IMR-90 (cell line): ENCODE measurements around the gene FGFR4. TPM values are rescaled to one million over a fixed set of nuclear protein-coding genes. Genes with fewer than 3 reads are reported as not detected.

Source experiments
- ATAC-seq: fragments of 200-7000 bp; cut with Tn5 transposase; 2 replicates; pipeline ENCODE4 v1.9.1; 2020; ENCODE audit warnings: low read depth, mild to moderate bottlenecking, moderate library complexity
- BruUV-seq: library from RNA; stranded (reverse); fragments of 400-500 nt; replicated peaks from 2 replicates; lab custom pipeline; 2021; lab: Mats Ljungman, UMichigan
- CTCF ChIA-PET: fragments of 300-600 bp; formaldehyde crosslinking; extraction: SDS; loops from one replicate; lab custom pipeline; 2021; ENCODE audit warnings: antibody characterized with exemption; lab: Yijun Ruan, JAX
- POLR2A ChIA-PET: fragments of 300-600 bp; sonication (Branson Sonifier 250); formaldehyde crosslinking; loops from one replicate; lab custom pipeline; 2022; ENCODE audit warnings: antibody characterized with exemption; ENCODE audit not compliant: unreplicated experiment; lab: Charles Lee
- DNase-seq: peaks from one replicate; pipeline ENCODE4 v3.0.0; 2013
- H2AFZ ChIP-seq: replicated peaks from 2 replicates; pipeline ENCODE3; 2013; ENCODE audit warnings: low read length, mild to moderate bottlenecking; ENCODE audit not compliant: poor library complexity
- H2AK5ac ChIP-seq: 2 replicates; pipeline ENCODE4 v1.6.1; 2013; ENCODE audit warnings: low read depth, low read length, inconsistent platforms
- H2AK9ac ChIP-seq: replicated peaks from 2 replicates; pipeline ENCODE3; 2013; ENCODE audit warnings: mild to moderate bottlenecking, low read depth, low read length, moderate library complexity; ENCODE audit not compliant: poor library complexity
- H2BK120ac ChIP-seq: 2 replicates; pipeline ENCODE4 v1.6.1; 2013; ENCODE audit warnings: low read depth, low read length, inconsistent platforms
- H2BK15ac ChIP-seq: 3 replicates; pipeline ENCODE4 v1.6.1; 2013; ENCODE audit warnings: low read depth, low read length, inconsistent platforms
- H2BK20ac ChIP-seq: 2 replicates; pipeline ENCODE4 v1.6.1; 2013; ENCODE audit warnings: low read depth, mild to moderate bottlenecking, inconsistent platforms, low read length, moderate library complexity
- H2BK5ac ChIP-seq: 2 replicates; pipeline ENCODE4 v1.6.1; 2013; ENCODE audit warnings: mild to moderate bottlenecking, low read depth, low read length, inconsistent platforms; ENCODE audit not compliant: poor library complexity, severe bottlenecking
- H3K14ac ChIP-seq: replicated peaks from 2 replicates; pipeline ENCODE4 v1.6.1; 2013; ENCODE audit warnings: low read depth, low read length, inconsistent platforms
- H3K18ac ChIP-seq: 2 replicates; pipeline ENCODE4 v1.6.1; 2013; ENCODE audit warnings: low read depth, low read length, control low read depth
- H3K23ac ChIP-seq: 2 replicates; pipeline ENCODE4 v1.6.1; 2013; ENCODE audit warnings: low read depth, low read length, inconsistent platforms
- H3K27ac ChIP-seq: 2 replicates; pipeline ENCODE4 v1.5.1; 2013; ENCODE audit warnings: mild to moderate bottlenecking, control low read depth, low read length; ENCODE audit not compliant: insufficient read depth
- H3K27me3 ChIP-seq: 2 replicates; pipeline ENCODE4 v1.6.1; 2013; ENCODE audit warnings: low read length; ENCODE audit not compliant: control insufficient read depth, insufficient read depth
- H3K36me3 ChIP-seq: 2 replicates; pipeline ENCODE4 v1.6.1; 2013; ENCODE audit warnings: low read length, mixed read lengths; ENCODE audit not compliant: control insufficient read depth, insufficient read depth
- H3K4ac ChIP-seq: 2 replicates; pipeline ENCODE4 v1.6.1; 2013; ENCODE audit warnings: low read depth, low read length, inconsistent platforms
- H3K4me1 ChIP-seq: 2 replicates; pipeline ENCODE4 v1.6.1; 2013; ENCODE audit warnings: low read length, mixed read lengths; ENCODE audit not compliant: control insufficient read depth, insufficient read depth
- H3K4me2 ChIP-seq: 2 replicates; pipeline ENCODE4 v1.6.1; 2013; ENCODE audit warnings: low read depth, mild to moderate bottlenecking, control low read depth, low read length, moderate library complexity
- H3K4me3 ChIP-seq: 2 replicates; pipeline ENCODE4 v1.5.1; 2013; ENCODE audit warnings: low read depth, mild to moderate bottlenecking, control low read depth, low read length, moderate library complexity; ENCODE audit not compliant: insufficient read depth
- H3K56ac ChIP-seq: 2 replicates; pipeline ENCODE4 v1.6.1; 2013; ENCODE audit warnings: low read length, inconsistent platforms; ENCODE audit not compliant: insufficient read depth; ENCODE audit errors: extremely low read depth
- H3K79me1 ChIP-seq, 2 experiments: 2 replicates each; pipeline ENCODE4 v1.6.1; 2013; ENCODE audit warnings: low read length in 2 of 2, inconsistent platforms in 1 of 2, low read depth in 1 of 2
- H3K9ac ChIP-seq: 2 replicates; pipeline ENCODE4 v1.6.1; 2013; ENCODE audit warnings: low read depth, low read length, control low read depth
- H3K9me1 ChIP-seq: 2 replicates; pipeline ENCODE4 v1.6.1; 2013; ENCODE audit warnings: low read length, inconsistent platforms; ENCODE audit not compliant: insufficient read depth
- H3K9me3 ChIP-seq: 2 replicates; pipeline ENCODE4 v1.6.1; 2013; ENCODE audit warnings: low read length; ENCODE audit not compliant: control insufficient read depth, insufficient read depth
- H4K20me1 ChIP-seq: 2 replicates; pipeline ENCODE4 v1.6.1; 2013; ENCODE audit warnings: low read length, inconsistent platforms; ENCODE audit not compliant: insufficient read depth
- H4K5ac ChIP-seq: 2 replicates; pipeline ENCODE4 v1.6.1; 2013; ENCODE audit warnings: mild to moderate bottlenecking, low read depth, low read length, control low read depth
- H4K8ac ChIP-seq, 2 experiments: 2 replicates each; pipeline ENCODE4 v1.6.1; 2013; ENCODE audit warnings: low read depth in 2 of 2, low read length in 2 of 2, control low read depth in 1 of 2, inconsistent platforms in 1 of 2
- H4K91ac ChIP-seq: 2 replicates; pipeline ENCODE4 v1.6.1; 2013; ENCODE audit warnings: low read depth, low read length, inconsistent platforms; ENCODE audit not compliant: insufficient read depth
- WGBS, 2 experiments: methylation state at CpG; one replicate each; pipeline versions ENCODE4 v1.1.5 to v1.1.7; 2013; ENCODE audit warnings: missing lambda C conversion rate in 2 of 2; ENCODE audit not compliant: insufficient read length in 1 of 2; ENCODE audit errors: extremely low coverage in 2 of 2; 5-methylcytosine and 5-hydroxymethylcytosine counted together
- dilution Hi-C: fragments of 300-500 bp; cut with HindIII; formaldehyde crosslinking; loops from one replicate; pipeline ENCODE4 v1.14.3; 2018; ENCODE audit warnings: low sequenced_read_pairs; ENCODE audit not compliant: unreplicated experiment
- in situ Hi-C: fragments of 300-500 bp; cut with MboI; formaldehyde crosslinking; loops from 3 replicates; pipeline ENCODE4 v1.14.3; 2019; ENCODE audit warnings: low sequenced_read_pairs, inconsistent platforms, mixed read lengths
- intact Hi-C: fragments of 100-400 bp; cut with micrococcal nuclease; formaldehyde crosslinking; loops from 2 replicates; pipeline ENCODE4 v1.10.0; 2022
- polyA plus RNA-seq, 3 experiments: library from polyadenylated mRNA; depleted of rRNA; stranded (reverse); fragments of >200 nt; gene quantifications; 2 replicates each; pipeline ENCODE4 v1.2.3, GENCODE V29; 2012; ENCODE audit warnings: low replicate concordance in 1 of 3
- total RNA-seq: library from RNA; depleted of rRNA; stranded (reverse); fragments of >200 nt; gene quantifications from 2 replicates; pipeline ENCODE4 v1.2.3, GENCODE V29; 2012
- TF ChIP-seq, protein P1 (sequence below): conservative IDR thresholded peaks from 2 replicates; pipeline ENCODE4 v1.5.1; 2012; ENCODE audit warnings: mild to moderate bottlenecking, low read depth, low read length, improper control_type of control experiment
- TF ChIP-seq, protein P2 (sequence below): fragments of 150-350 bp; IDR thresholded peaks from 2 replicates; pipeline ENCODE4 v1.6.1; 2017; ENCODE audit warnings: mild to moderate bottlenecking, antibody characterized with exemption, low read length, low read depth

Gene FGFR4
- total and polyA plus RNA-seq, 2 of the 4 experiments (the other 2 are of a cell fraction) = 0.90 to 2.4 TPM

DNA sequence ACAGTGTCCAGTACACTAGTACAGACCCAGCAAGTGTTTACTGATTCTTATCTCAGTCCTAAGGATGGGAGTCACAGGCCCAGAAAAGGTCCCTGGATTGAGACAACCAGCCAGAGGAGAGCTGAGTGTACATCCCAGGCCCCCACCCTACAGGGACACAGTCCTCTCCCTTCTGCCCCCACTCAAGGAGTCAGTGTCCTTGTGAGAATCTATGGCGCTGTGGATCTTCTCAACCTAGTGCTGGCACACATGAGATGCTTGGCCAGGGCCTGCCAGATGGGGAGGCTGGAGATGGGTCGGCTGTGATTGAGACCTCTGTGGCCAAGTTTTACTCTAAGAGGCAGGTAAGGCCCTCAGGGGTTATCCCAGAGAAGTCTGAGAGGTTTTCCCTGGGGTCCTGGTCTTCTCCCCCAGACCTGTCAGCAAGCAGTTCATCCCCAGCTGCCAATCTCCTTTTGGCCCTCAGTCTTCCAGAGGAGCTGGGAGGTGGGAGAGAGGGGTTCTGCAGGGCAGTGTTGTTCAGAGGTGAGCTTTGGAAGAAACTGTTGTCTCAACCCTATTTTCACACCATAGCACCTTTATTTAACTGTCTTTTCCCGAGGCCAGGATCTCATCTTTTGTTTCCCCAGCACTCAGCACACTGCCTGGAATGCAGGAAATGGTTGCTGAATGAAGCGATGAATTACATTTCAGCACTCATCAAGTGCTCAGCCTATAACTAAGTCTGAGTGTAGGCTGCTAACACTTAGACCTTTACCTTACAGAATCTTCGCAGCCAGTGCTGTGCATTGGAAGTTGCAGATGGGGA, 43.7 kb downstream of the FGFR4 start (continued):
- TF ChIP-seq, protein P1, sequence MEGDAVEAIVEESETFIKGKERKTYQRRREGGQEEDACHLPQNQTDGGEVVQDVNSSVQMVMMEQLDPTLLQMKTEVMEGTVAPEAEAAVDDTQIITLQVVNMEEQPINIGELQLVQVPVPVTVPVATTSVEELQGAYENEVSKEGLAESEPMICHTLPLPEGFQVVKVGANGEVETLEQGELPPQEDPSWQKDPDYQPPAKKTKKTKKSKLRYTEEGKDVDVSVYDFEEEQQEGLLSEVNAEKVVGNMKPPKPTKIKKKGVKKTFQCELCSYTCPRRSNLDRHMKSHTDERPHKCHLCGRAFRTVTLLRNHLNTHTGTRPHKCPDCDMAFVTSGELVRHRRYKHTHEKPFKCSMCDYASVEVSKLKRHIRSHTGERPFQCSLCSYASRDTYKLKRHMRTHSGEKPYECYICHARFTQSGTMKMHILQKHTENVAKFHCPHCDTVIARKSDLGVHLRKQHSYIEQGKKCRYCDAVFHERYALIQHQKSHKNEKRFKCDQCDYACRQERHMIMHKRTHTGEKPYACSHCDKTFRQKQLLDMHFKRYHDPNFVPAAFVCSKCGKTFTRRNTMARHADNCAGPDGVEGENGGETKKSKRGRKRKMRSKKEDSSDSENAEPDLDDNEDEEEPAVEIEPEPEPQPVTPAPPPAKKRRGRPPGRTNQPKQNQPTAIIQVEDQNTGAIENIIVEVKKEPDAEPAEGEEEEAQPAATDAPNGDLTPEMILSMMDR = no peak

DNA sequence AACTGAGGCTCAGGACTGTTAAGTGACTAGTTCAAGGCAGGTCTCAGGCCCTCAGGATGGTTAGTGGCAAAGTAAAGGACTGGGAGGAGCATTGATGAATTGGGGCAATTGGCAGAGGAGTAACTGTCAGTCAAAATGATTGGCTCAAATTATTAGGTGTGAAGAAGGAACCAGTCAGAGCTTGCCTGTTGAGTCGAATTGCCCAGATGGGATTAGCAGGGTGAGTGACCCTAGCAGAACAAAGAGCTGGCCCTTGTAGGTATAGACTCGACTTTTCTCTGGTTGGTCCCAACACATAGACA, 44.3 kb downstream of the FGFR4 start:
- intact Hi-C loops (no loop called here), in situ Hi-C loops (no loop called here), dilution Hi-C loops (no loop called here)
- H3K4me2 ChIP-seq = no peak overlapping the region
- no peak overlapping the region for H3K18ac ChIP-seq
- BruUV-seq = no TSS peak
- peak overlapping the region; percentile 51 for H2AK9ac ChIP-seq
- H3K4me1 ChIP-seq = peaks cover 20% of the 10 kb centered on the region
- H3K14ac ChIP-seq = no peak overlapping the region; the same call in 1 of the 2 replicates
- ChIA-PET CTCF (no interaction called here), POLR2A (no interaction called here)
- TF ChIP-seq, protein P2, sequence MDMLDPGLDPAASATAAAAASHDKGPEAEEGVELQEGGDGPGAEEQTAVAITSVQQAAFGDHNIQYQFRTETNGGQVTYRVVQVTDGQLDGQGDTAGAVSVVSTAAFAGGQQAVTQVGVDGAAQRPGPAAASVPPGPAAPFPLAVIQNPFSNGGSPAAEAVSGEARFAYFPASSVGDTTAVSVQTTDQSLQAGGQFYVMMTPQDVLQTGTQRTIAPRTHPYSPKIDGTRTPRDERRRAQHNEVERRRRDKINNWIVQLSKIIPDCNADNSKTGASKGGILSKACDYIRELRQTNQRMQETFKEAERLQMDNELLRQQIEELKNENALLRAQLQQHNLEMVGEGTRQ = no peak
- H3K9me1 ChIP-seq = peaks cover 27% of the 10 kb centered on the region
- no peak overlapping the region for H3K4me3 ChIP-seq
- H2BK120ac ChIP-seq = peak overlapping the region; percentile 20; the same call in 1 of the 2 replicates
- no peaks in the 10 kb centered on the region for H3K27me3 ChIP-seq
- H2AFZ ChIP-seq = peak overlapping the region; percentile 82
- peaks cover 13 to 14% of the 10 kb centered on the region in 2 experiments for H3K79me1 ChIP-seq
- peak overlapping the region; percentile 13; the same call in 1 of the 2 replicates for H2BK20ac ChIP-seq
- H2BK15ac ChIP-seq = peak overlapping the region; percentile 19; the same call in 1 of the 3 replicates
- no peaks in the 10 kb centered on the region for H3K9me3 ChIP-seq
- peak overlapping the region; percentile 31 for H4K91ac ChIP-seq
- peak overlapping the region; percentile 27 for H2BK5ac ChIP-seq
- H3K27ac ChIP-seq = no peak overlapping the region
- H2AK5ac ChIP-seq = peak overlapping the region; percentile 18; the same call in 1 of the 2 replicates
- H3K56ac ChIP-seq = no peak overlapping the region
- no peak overlapping the region for H4K5ac ChIP-seq
- DNase-seq (no peak), ATAC-seq (no peak)
- H3K4ac ChIP-seq = peak overlapping the region; percentile 44; the same call in 1 of the 2 replicates
- no peaks in the 10 kb centered on the region for H4K20me1 ChIP-seq
- H3K23ac ChIP-seq = no peak overlapping the region
- H3K9ac ChIP-seq = no peak overlapping the region
- H3K36me3 ChIP-seq = peaks cover 8% of the 10 kb centered on the region
- no CpG with 5 or more reads among the region's 2 CpGs for WGBS, 2 experiments
- 0 out of 4 replicates have a peak overlapping the region, but pooled peaks of 1 of the 2 experiments have one; percentile 44 for H4K8ac ChIP-seq
